Spleen (tissue), 11 donors: ENCODE measurements around the gene NPLOC4. TPM values are rescaled to one million over a fixed set of nuclear protein-coding genes. Genes with fewer than 3 reads are reported as not detected.

Experiments
- DNase-seq: peaks from one replicate; pipeline ENCODE4 v3.0.0-alpha.2; 2020
- H3K27ac ChIP-seq, 8 donors: fragments of 200-600 bp; sonication (generic) in 7 of 8; 1 replicate in 4 of 8; 2 replicates in 4 of 8; pipeline versions ENCODE4 v1.5.0 to v1.8.0; 2016 to 2021; ENCODE audit warnings: inconsistent platforms in 4 of 8, mild to moderate bottlenecking in 4 of 8, moderate library complexity in 1 of 8
- H3K27me3 ChIP-seq, 7 donors: fragments of 200-600 bp; sonication (generic) in 6 of 7; replicated peaks in 1 of 7; 1 replicate in 4 of 7; 2 replicates in 3 of 7; pipeline versions ENCODE4 v1.5.0 to v1.8.0; 2016 to 2021; ENCODE audit warnings: inconsistent platforms in 3 of 7, mild to moderate bottlenecking in 1 of 7
- H3K36me3 ChIP-seq, 6 donors: fragments of 200-600 bp; sonication (generic) in 5 of 6; 1 replicate in 4 of 6; 2 replicates in 2 of 6; pipeline versions ENCODE4 v1.5.0 to v1.8.0; 2016 to 2021; ENCODE audit warnings: inconsistent platforms in 2 of 6
- H3K4me1 ChIP-seq, 6 donors: fragments of 200-600 bp; sonication (generic) in 5 of 6; 1 replicate in 3 of 6; 2 replicates in 3 of 6; pipeline versions ENCODE4 v1.5.0 to v1.8.0; 2016 to 2021; ENCODE audit warnings: inconsistent platforms in 3 of 6
- H3K4me3 ChIP-seq, 8 donors: fragments of 200-600 bp; sonication (generic) in 7 of 8; 1 replicate in 4 of 8; 2 replicates in 4 of 8; pipeline versions ENCODE4 v1.5.0 to v1.8.0; 2016 to 2021; ENCODE audit warnings: inconsistent platforms in 4 of 8, mild to moderate bottlenecking in 4 of 8, moderate library complexity in 2 of 8
- H3K9me3 ChIP-seq, 8 donors: fragments of 200-600 bp; sonication (generic) in 7 of 8; 1 replicate in 4 of 8; 2 replicates in 4 of 8; pipeline versions ENCODE4 v1.5.0 to v1.8.0; 2016 to 2021; ENCODE audit warnings: inconsistent platforms in 4 of 8
- POLR2A ChIP-seq, 3 donors: fragments of 450-650 bp; IDR thresholded peaks; one replicate each; pipeline ENCODE4 v1.5.1; 2017; ENCODE audit warnings: antibody characterized with exemption in 3 of 3, mild to moderate bottlenecking in 1 of 3
- POLR2AphosphoS5 ChIP-seq, 3 donors: sonication (generic); formaldehyde crosslinking; IDR thresholded peaks; one replicate each; pipeline ENCODE4 v1.5.1; 2017; ENCODE audit warnings: antibody characterized with exemption in 3 of 3
- WGBS, 5 donors: extraction: QIAGEN DNeasy Blood & Tissue Kit in 3 of 5; methylation state at CpG; one replicate each; pipeline versions ENCODE4 v1.1.5 to v1.1.7; 2013 to 2018; 5-methylcytosine and 5-hydroxymethylcytosine counted together
- intact Hi-C: fragments of 100-400 bp; cut with DNase I; formaldehyde crosslinking; loops from one replicate; pipeline ENCODE4 v1.15.0; 2023; ENCODE audit warnings: low total_unique reads
- polyA plus RNA-seq, 3 donors: library from polyadenylated mRNA; stranded (reverse); fragments of 200-250 nt; gene quantifications; one replicate each; pipeline ENCODE4 v1.2.1, GENCODE V29; 2013
- total RNA-seq, 7 donors: library from RNA; depleted of rRNA in 3 of 7; stranded (reverse); fragments of >200 nt in 3 of 7; fragmentation: NEBNext Ultra II Directional in 4 of 7; extraction: Animal tissue kit (Norgen Biotek cat#: 25700) in 4 of 7; gene quantifications; one replicate each; pipeline versions ENCODE4 v1.1.0 to v1.2.1, GENCODE V29; 2016 to 2021
- TF ChIP-seq, protein P1 (sequence below), 11 experiments: fragments of 200-600 bp in 7 of 11; fragments of 450-650 bp in 4 of 11; sonication (generic) in 4 of 11; IDR thresholded peaks in 8 of 11; conservative IDR thresholded peaks in 3 of 11; 1 replicate in 7 of 11; 2 replicates in 4 of 11; pipeline versions ENCODE4 v1.4.0 to v1.8.0; 2016 to 2021; ENCODE audit warnings: antibody characterized with exemption in 11 of 11, inconsistent platforms in 4 of 11, mild to moderate bottlenecking in 1 of 11
- donor health status: healthy with polysubstance abuse.
- donor health status: DM: no; HTN: no; CAD: no; lungs with moderate emphysema.
- donor health status: DM: no; HTN: no; CAD: no.
- donor health status: Bipolar disorder and iron deficiency.
- donor health status: healthy.
- donor health status: DM: no; HTN: no; CAD: no.
- donor health status: DM: yes; HTN: yes; CAD: no.

NPLOC4 gene
- total and polyA plus RNA-seq, 10 donors: 19.3 to 130 (median 81.3) TPM

DNA sequence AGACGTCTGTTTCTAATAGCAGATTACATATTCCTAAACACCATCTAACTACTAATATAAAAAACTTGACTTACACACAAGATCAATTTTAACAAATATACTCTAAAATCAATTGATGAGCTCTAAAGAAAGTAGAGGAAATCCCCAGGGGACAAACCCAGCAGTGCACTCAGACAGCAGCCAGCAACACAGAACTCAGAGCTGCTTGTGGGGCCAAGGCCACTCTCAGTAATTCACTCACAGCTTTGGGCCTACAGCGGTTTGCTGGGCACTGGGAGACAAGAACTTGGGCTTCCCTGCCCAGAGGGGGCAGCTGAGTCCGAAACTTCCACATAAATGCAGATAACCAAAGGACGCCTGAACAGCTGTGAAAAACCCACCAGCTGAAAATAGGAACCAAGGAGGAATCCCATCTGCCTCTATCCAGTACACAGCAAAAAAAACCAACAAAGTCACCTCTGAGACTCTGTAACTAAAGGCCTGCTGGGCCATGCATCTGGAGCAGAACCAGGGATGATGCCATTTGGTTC, 21.4 kb downstream of the NPLOC4 start:
- Histone ChIP-seq H3K36me3 (peaks cover 0 to 98% (median 54%) of the 10 kb centered on the region in 6 donors), H3K4me3 (no peak overlapping the region), H3K27me3 (no peaks in the 10 kb centered on the region), H3K4me1 (peaks cover 4 to 42% (median 22%) of the 10 kb centered on the region in 6 donors), H3K9me3 (no peaks in the 10 kb centered on the region), H3K27ac (peak overlapping the region in 2 of 8 donors; percentile 58 to 60)
- DNase-seq: no peak
- no peak for TF ChIP-seq POLR2A (IDR thresholded peaks at IDR 0.05)
- no peak for TF ChIP-seq POLR2AphosphoS5 (IDR thresholded peaks at IDR 0.05)
- TF ChIP-seq, protein P1, sequence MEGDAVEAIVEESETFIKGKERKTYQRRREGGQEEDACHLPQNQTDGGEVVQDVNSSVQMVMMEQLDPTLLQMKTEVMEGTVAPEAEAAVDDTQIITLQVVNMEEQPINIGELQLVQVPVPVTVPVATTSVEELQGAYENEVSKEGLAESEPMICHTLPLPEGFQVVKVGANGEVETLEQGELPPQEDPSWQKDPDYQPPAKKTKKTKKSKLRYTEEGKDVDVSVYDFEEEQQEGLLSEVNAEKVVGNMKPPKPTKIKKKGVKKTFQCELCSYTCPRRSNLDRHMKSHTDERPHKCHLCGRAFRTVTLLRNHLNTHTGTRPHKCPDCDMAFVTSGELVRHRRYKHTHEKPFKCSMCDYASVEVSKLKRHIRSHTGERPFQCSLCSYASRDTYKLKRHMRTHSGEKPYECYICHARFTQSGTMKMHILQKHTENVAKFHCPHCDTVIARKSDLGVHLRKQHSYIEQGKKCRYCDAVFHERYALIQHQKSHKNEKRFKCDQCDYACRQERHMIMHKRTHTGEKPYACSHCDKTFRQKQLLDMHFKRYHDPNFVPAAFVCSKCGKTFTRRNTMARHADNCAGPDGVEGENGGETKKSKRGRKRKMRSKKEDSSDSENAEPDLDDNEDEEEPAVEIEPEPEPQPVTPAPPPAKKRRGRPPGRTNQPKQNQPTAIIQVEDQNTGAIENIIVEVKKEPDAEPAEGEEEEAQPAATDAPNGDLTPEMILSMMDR (IDR thresholded peaks at IDR 0.05 in 8 of 11, conservative IDR thresholded peaks at IDR 0.05 in 3 of 11): no peak
- WGBS, 5 donors: 85 to 96% (median 90%) methylated on average over 4 of the region's 4 CpGs
- intact Hi-C loops: no loop called here

- Histone ChIP-seq H3K36me3 (peaks cover 0 to 98% (median 69%) of the 10 kb centered on the region in 6 donors), H3K9me3 (no peaks in the 10 kb centered on the region), H3K27me3 (no peaks in the 10 kb centered on the region), H3K4me3 (no peak overlapping the region), H3K27ac (no peak overlapping the region), H3K4me1 (peaks cover 4 to 58% (median 25%) of the 10 kb centered on the region in 6 donors)
- no peak for DNase-seq
- WGBS, 5 donors: 86 to 90% (median 90%) methylated on average over 16 of the region's 16 CpGs
- intact Hi-C loops: no loop called here
- TF ChIP-seq POLR2AphosphoS5 (IDR thresholded peaks at IDR 0.05): no peak
- TF ChIP-seq, protein P1 (IDR thresholded peaks at IDR 0.05 in 8 of 11, conservative IDR thresholded peaks at IDR 0.05 in 3 of 11): no peak
- no peak for TF ChIP-seq POLR2A (IDR thresholded peaks at IDR 0.05)
These were observed 24.5 kb downstream of the NPLOC4 start for GRCh38 chr17:81612172-81612970.

DNA sequence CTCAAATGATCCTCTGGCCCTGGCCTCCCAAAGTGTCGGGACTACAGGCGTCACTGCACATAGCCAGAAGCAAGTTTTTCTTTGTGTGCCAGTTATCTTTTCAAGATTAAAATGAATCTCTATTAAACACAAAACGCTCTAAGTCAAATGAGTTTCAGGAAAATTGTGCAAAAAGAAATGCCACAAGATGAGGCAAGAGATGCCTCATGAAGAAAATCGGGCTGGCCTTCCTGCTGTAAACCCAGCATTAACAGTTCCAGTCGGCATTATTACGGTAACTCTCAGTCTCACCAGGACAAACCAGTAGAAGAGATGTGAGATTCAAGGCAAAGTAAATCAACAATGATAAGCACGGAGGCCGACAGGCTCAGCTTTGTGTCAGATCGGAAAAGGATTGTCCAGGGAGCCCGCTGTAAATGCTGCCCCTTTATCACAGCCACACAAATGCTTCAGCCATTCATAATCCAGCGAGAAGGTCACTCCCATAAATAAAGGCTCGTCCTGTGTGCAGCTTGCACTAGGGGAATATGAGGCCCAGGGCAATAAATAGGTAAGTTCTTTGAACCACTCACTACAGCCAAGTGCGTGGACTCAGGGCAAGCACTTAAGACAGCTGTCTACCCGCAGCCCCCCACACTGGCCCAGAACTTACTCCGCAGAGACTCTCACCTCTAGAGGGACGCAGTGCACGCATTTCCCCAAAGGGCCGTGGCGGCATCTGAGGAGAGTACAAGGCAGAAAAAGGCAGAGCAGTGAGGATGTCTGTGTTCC, 27.2 kb downstream of the NPLOC4 start:
- Histone ChIP-seq H3K27ac (peak overlapping the region in 4 of 8 donors; percentile 2 to 56 (median 36)), H3K4me3 (no peak overlapping the region), H3K27me3 (no peaks in the 10 kb centered on the region), H3K36me3 (peaks cover 0 to 98% (median 79%) of the 10 kb centered on the region in 6 donors), H3K4me1 (peaks cover 3 to 55% (median 19%) of the 10 kb centered on the region in 6 donors), H3K9me3 (no peaks in the 10 kb centered on the region)
- intact Hi-C loops: no loop called here
- no peak for TF ChIP-seq POLR2AphosphoS5 (IDR thresholded peaks at IDR 0.05)
- TF ChIP-seq, protein P1 (IDR thresholded peaks at IDR 0.05 in 8 of 11, conservative IDR thresholded peaks at IDR 0.05 in 3 of 11): no peak
- TF ChIP-seq POLR2A (IDR thresholded peaks at IDR 0.05): no peak
- DNase-seq: no peak
- whole genome bisulfite sequencing, 5 donors: 62 to 92% (median 86%) methylated on average over 19 of the region's 19 CpGs
